ENCODE data around the gene OGDH.
"Not testable (repeated sequence)": the region's sequence is repeated elsewhere in the genome, so short reads cannot be mapped to it uniquely, and the experiment has no call there.

DNA sequence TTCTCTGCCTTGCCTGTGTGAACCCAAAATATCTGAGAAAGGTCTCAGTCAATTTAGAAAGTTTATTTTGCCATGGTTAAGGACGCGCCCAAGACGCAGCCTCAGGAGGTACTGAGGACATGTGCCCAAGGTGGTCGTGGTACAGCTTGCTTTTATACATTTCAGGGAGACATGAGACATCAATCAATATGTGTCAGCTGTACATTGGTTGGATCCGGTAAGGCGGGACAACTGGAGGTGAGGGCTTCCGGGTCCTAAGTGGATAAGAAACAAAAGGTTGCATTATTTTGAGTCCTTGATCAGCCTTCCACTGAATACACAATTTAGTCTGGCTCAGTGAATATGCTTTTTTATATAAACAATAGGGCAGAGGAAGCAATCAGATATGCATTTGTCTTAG, 119.8 kb downstream of the OGDH start:
- TF ChIP-seq, protein P1, sequence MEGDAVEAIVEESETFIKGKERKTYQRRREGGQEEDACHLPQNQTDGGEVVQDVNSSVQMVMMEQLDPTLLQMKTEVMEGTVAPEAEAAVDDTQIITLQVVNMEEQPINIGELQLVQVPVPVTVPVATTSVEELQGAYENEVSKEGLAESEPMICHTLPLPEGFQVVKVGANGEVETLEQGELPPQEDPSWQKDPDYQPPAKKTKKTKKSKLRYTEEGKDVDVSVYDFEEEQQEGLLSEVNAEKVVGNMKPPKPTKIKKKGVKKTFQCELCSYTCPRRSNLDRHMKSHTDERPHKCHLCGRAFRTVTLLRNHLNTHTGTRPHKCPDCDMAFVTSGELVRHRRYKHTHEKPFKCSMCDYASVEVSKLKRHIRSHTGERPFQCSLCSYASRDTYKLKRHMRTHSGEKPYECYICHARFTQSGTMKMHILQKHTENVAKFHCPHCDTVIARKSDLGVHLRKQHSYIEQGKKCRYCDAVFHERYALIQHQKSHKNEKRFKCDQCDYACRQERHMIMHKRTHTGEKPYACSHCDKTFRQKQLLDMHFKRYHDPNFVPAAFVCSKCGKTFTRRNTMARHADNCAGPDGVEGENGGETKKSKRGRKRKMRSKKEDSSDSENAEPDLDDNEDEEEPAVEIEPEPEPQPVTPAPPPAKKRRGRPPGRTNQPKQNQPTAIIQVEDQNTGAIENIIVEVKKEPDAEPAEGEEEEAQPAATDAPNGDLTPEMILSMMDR (IDR thresholded peaks at IDR 0.05), result not testable (repeated sequence)
- TF ChIP-seq POLR2A (IDR thresholded peaks at IDR 0.05), result not testable (repeated sequence)

All from Peyer's patch (tissue), 4 donors.